K562 (cell line): ENCODE measurements around the gene CNTN5. TPM values are rescaled to one million over a fixed set of nuclear protein-coding genes. Genes with fewer than 3 reads are reported as not detected.

Experiments
- ATAC-seq: fragments of 200-7000 bp; cut with Tn5 transposase; 3 replicates; pipeline ENCODE4 v1.9.1; 2020; ENCODE audit warnings: moderate library complexity
- BruUV-seq: library from RNA; stranded (reverse); fragments of 400-500 nt; replicated peaks from 2 replicates; lab custom pipeline; 2021; lab: Mats Ljungman, UMichigan
- CTCF ChIA-PET: fragments of 300-600 bp; formaldehyde crosslinking; extraction: SDS; loops from one replicate; lab custom pipeline; 2021; ENCODE audit warnings: low intra/inter-chr PET ratio; lab: Yijun Ruan, JAX
- POLR2A ChIA-PET: fragments of 300-600, 350-650 bp; sonication (Branson Sonifier 250); formaldehyde crosslinking; extraction: SDS; loops from one replicate; lab custom pipeline; 2021; ENCODE audit warnings: antibody characterized with exemption, inconsistent platforms; lab: Yijun Ruan, JAX
- DNase-seq, 4 experiments: peaks; one replicate each; pipeline versions ENCODE4 v3.0.0 to v3.0.0-alpha.2; 2011 to 2018; ENCODE audit warnings: low spot score in 3 of 4, mixed read lengths in 3 of 4; ENCODE audit errors: extremely low read depth in 1 of 4
- FAIRE-seq: peaks from 2 replicates; lab custom pipeline; 2011; peaks lifted over from hg19 to GRCh38; lab: Jason Lieb, UNC
- H2AFZ ChIP-seq: 2 replicates; pipeline ENCODE4 v1.6.0; 2011; ENCODE audit warnings: low read depth, low read length, control low read depth, inconsistent platforms
- H3K27ac ChIP-seq: fragments of 200-600 bp; 3 replicates; pipeline ENCODE4 v1.8.0; 2011; ENCODE audit warnings: low read depth, mild to moderate bottlenecking, control low read depth, inconsistent platforms, low read length, moderate library complexity, mixed read lengths; ENCODE audit errors: extremely low read depth
- H3K27me3 ChIP-seq, 2 experiments: fragments of 300-600 bp in 1 of 2; 2 replicates in 1 of 2; 3 replicates in 1 of 2; pipeline versions ENCODE4 v1.6.0 to v1.8.0; 2011; ENCODE audit warnings: inconsistent platforms in 2 of 2, low read length in 2 of 2, mild to moderate bottlenecking in 1 of 2, mixed read lengths in 1 of 2, moderate library complexity in 1 of 2; ENCODE audit not compliant: control insufficient read depth in 2 of 2, insufficient read depth in 2 of 2
- H3K36me3 ChIP-seq: fragments of 300-600 bp; 3 replicates; pipeline ENCODE4 v1.8.0; 2011; ENCODE audit warnings: mild to moderate bottlenecking, low read length, inconsistent platforms; ENCODE audit not compliant: control insufficient read depth, insufficient read depth
- H3K4me1 ChIP-seq, 2 experiments: fragments of 200-600 bp in 1 of 2; replicated peaks in 1 of 2; 2 replicates in 1 of 2; 3 replicates in 1 of 2; pipeline versions ENCODE4 v1.5.1 to v1.8.0; 2011; ENCODE audit warnings: inconsistent platforms in 2 of 2, low read length in 2 of 2, mild to moderate bottlenecking in 1 of 2, mixed read lengths in 1 of 2, moderate library complexity in 1 of 2; ENCODE audit not compliant: control insufficient read depth in 2 of 2, insufficient read depth in 2 of 2
- H3K4me2 ChIP-seq: 2 replicates; pipeline ENCODE4 v1.6.1; 2011; ENCODE audit warnings: low read length, control low read depth, inconsistent platforms, mixed read lengths; ENCODE audit not compliant: insufficient read depth
- H3K4me3 ChIP-seq: fragments of 200-600 bp; sonication (generic), shearing (Covaris generic); 2 replicates; pipeline ENCODE4 v1.5.1; 2016; ENCODE audit warnings: control low read depth, inconsistent platforms
- H3K79me2 ChIP-seq: fragments of 200-600 bp; 3 replicates; pipeline ENCODE4 v1.8.0; 2011; ENCODE audit warnings: low read length, inconsistent platforms; ENCODE audit not compliant: control insufficient read depth, insufficient read depth
- H3K9ac ChIP-seq, 2 experiments: 2 replicates each; pipeline versions ENCODE4 v1.6.0 to v1.6.1; 2011; ENCODE audit warnings: low read depth in 2 of 2, low read length in 2 of 2, control low read depth in 1 of 2, inconsistent platforms in 1 of 2, mild to moderate bottlenecking in 1 of 2, mixed read lengths in 1 of 2; ENCODE audit not compliant: insufficient read depth in 1 of 2
- H3K9me1 ChIP-seq: one replicate; pipeline ENCODE4 v1.6.0; 2011; ENCODE audit warnings: inconsistent platforms, mild to moderate bottlenecking, low read length, moderate library complexity; ENCODE audit not compliant: control insufficient read depth, insufficient read depth
- H3K9me3 ChIP-seq: replicated peaks from 2 replicates; pipeline ENCODE4 v1.5.1; 2011; ENCODE audit warnings: low read depth, low read length, inconsistent platforms; ENCODE audit not compliant: control insufficient read depth, insufficient read depth
- H4K20me1 ChIP-seq: replicated peaks from 2 replicates; pipeline ENCODE4 v1.6.1; 2011; ENCODE audit warnings: low read length, inconsistent platforms, mixed read lengths; ENCODE audit not compliant: control insufficient read depth, insufficient read depth
- HDAC8 ChIP-seq: fragments of 450-650 bp; IDR thresholded peaks from 2 replicates; pipeline ENCODE4 v1.6.1; 2016; ENCODE audit warnings: mild to moderate bottlenecking, missing genetic modification characterization, moderate library complexity, missing compliant biosample characterization
- PCBP1 ChIP-seq: fragments of 200-400 bp; formaldehyde crosslinking; IDR thresholded peaks from 2 replicates; pipeline ENCODE4 v1.6.1; 2018; ENCODE audit warnings: mild to moderate bottlenecking, low read depth, low read length; ENCODE audit not compliant: poor library complexity, severe bottlenecking
- ZNF551 ChIP-seq: fragments of 250-450 bp; sonication (Bioruptor Pico); IDR thresholded peaks from 2 replicates; pipeline ENCODE4 v1.5.0; 2021; ENCODE audit warnings: mild to moderate bottlenecking, moderate library complexity
- ZNF785 ChIP-seq: fragments of 250-450 bp; sonication (Bioruptor Pico); IDR thresholded peaks from 2 replicates; pipeline ENCODE4 v1.4.0; 2020; ENCODE audit warnings: mild to moderate bottlenecking
- WGBS: fragments of 100-300 bp; shearing (Covaris generic); methylation state at CpG from one replicate; pipeline ENCODE4 v1.1.6; 2016; ENCODE audit warnings: low coverage, mixed read lengths; ENCODE audit not compliant: insufficient coverage; ENCODE audit errors: missing lambda C conversion rate; 5-methylcytosine and 5-hydroxymethylcytosine counted together
- in situ Hi-C: fragments of 300-500 bp; cut with MboI; formaldehyde crosslinking; loops from 4 replicates; pipeline ENCODE4 v1.15.0; 2018; ENCODE audit warnings: inconsistent platforms, mixed read lengths
- intact Hi-C: fragments of 100-400 bp; cut with micrococcal nuclease; formaldehyde crosslinking; loops from 2 replicates; pipeline ENCODE4 v1.14.2; 2022
- polyA plus RNA-seq, 8 experiments: library from polyadenylated mRNA; depleted of rRNA in 4 of 8; stranded (reverse) in 5 of 8; unstranded in 3 of 8; fragments of >200 nt; fragmentation: Nextera tagmentation in 2 of 8; fragmentation: Illumina TruSeq in 1 of 8; extraction: Ambion mirVana in 2 of 8; extraction: Trizol in 1 of 8; gene quantifications; 2 replicates each; pipeline versions ENCODE4 v1.2.1 to v1.2.3, GENCODE V29; 2011 to 2014; ENCODE audit warnings: inconsistent platforms in 1 of 8, missing spikeins in 1 of 8
- total RNA-seq, 7 experiments: library from RNA; depleted of rRNA in 6 of 7; stranded (reverse); fragments of >200 nt in 6 of 7; fragmentation: Illumina TruSeq in 2 of 7; extraction: Trizol in 2 of 7; gene quantifications; 2 replicates each; pipeline versions ENCODE4 v1.2.1 to v1.2.3, GENCODE V29; 2011 to 2021; ENCODE audit warnings: low replicate concordance in 1 of 7
- TF ChIP-seq, protein P1 (sequence below): sonication (generic); formaldehyde crosslinking; IDR thresholded peaks from 2 replicates; pipeline ENCODE4 v1.8.1; 2023; ENCODE audit warnings: mild to moderate bottlenecking, missing genetic modification reagents
- TF ChIP-seq, protein P2 (sequence below): fragments of 450-650 bp; IDR thresholded peaks from 2 replicates; pipeline ENCODE4 v1.6.1; 2016; ENCODE audit warnings: low read depth, mild to moderate bottlenecking, moderate library complexity
- TF ChIP-seq, protein P3 (sequence below): fragments of 450-650 bp; formaldehyde crosslinking; IDR thresholded peaks from 2 replicates; pipeline ENCODE4 v1.4.0; 2020; ENCODE audit warnings: mild to moderate bottlenecking
- TF ChIP-seq, protein P4 (sequence below), 2 experiments: IDR thresholded peaks in 1 of 2; conservative IDR thresholded peaks in 1 of 2; 2 replicates each; pipeline ENCODE4 v1.6.1; 2016; ENCODE audit warnings: low read depth in 2 of 2, mild to moderate bottlenecking in 1 of 2, missing compliant biosample characterization in 1 of 2, missing genetic modification characterization in 1 of 2, moderate library complexity in 1 of 2
- TF ChIP-seq, protein P5 (sequence below): sonication (generic); formaldehyde crosslinking; IDR thresholded peaks from 2 replicates; pipeline ENCODE4 v1.8.0; 2022; ENCODE audit warnings: mild to moderate bottlenecking, missing genetic modification reagents
- TF ChIP-seq, protein P6 (sequence below): fragments of 250-450 bp; sonication (Bioruptor Pico); IDR thresholded peaks from 2 replicates; pipeline ENCODE4 v1.8.0; 2021; ENCODE audit warnings: borderline replicate concordance, mild to moderate bottlenecking, moderate library complexity; ENCODE audit not compliant: poor library complexity, severe bottlenecking

CNTN5 gene
- total and polyA plus RNA-seq, 9 of the 15 experiments (the other 6 are each of a cell fraction or from before 2014, with no cell fraction given) = 0.03 TPM; not detected in 8

DNA sequence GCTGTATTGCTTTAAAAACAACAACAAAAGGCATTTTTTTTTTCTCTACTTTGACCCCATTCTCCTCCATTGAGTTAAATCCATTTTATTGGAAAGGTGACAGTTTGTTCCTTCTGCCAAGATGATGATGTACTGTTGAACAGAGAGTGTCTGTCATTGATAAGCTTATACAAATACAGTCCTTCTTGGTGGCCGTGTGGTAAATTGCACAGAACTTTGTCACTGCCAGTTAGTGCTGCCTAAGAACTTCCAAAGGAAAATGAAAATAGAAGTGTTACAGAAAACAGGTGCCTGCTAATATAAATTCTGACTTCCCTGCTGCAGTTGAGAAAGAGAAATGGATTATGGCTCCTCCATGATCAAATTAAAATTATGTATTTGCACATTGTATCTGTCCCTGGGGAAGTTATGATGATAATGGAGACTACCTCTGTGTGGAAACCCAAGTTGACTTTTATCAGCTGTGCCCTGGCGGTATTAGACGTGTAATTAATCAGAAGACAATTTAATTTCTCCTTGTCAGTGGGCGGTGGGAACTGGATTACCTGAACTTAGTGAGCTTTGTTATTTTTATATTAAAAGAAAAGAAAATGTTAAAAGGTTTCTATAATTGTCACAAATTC lies 546.7 kb downstream of the CNTN5 start (continued):
- TF ChIP-seq, protein P1, sequence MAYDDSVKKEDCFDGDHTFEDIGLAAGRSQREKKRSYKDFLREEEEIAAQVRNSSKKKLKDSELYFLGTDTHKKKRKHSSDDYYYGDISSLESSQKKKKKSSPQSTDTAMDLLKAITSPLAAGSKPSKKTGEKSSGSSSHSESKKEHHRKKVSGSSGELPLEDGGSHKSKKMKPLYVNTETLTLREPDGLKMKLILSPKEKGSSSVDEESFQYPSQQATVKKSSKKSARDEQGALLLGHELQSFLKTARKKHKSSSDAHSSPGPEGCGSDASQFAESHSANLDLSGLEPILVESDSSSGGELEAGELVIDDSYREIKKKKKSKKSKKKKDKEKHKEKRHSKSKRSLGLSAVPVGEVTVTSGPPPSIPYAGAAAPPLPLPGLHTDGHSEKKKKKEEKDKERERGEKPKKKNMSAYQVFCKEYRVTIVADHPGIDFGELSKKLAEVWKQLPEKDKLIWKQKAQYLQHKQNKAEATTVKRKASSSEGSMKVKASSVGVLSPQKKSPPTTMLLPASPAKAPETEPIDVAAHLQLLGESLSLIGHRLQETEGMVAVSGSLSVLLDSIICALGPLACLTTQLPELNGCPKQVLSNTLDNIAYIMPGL (CRISPR knock-in tag) = no peak
- TF ChIP-seq, all 486 proteins: peak for 0

DNA sequence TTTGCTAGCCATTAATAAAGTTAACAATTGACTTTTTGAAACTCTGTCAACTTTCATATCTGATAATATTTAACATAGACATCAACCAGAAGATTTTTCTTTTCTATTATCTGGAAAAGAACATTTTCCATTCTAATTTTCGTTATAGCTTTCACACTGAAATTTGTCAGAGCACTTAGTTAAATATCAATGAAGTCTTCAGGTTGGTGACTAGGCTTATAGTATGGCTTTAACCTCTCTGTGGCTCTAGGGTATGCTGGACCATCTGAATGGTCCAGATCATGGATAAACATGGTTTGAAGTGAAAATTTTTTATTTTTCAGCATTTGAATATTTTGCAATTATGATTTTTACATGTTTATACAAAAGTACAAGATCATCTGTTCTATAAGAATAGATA lies 548.1 kb downstream of the CNTN5 start:
- in situ Hi-C loops = no loop called here
- no peaks in the 10 kb centered on the region for H3K79me2 ChIP-seq
- intact Hi-C loops = no loop called here
- no peak overlapping the region for H2AFZ ChIP-seq
- no peaks in the 10 kb centered on the region for H3K4me1 ChIP-seq
- no peak for DNase-seq
- H3K9ac ChIP-seq = no peak overlapping the region
- 0 out of 2 replicates have a peak, but pooled peaks cover 2% of the 10 kb centered on the region for H3K9me3 ChIP-seq
- ATAC-seq = no peak
- no peak overlapping the region for H3K27ac ChIP-seq
- H3K9me1 ChIP-seq = no peaks in the 10 kb centered on the region
- no peaks in the 10 kb centered on the region for H3K36me3 ChIP-seq
- no peaks in the 10 kb centered on the region for H3K27me3 ChIP-seq
- H3K4me3 ChIP-seq = no peak overlapping the region
- no peak overlapping the region for H3K4me2 ChIP-seq
- no peak for FAIRE-seq
- WGBS = 0% methylated on average over 1 of the region's 1 CpG
- CTCF ChIA-PET = no interaction called here
- H4K20me1 ChIP-seq = no peaks in the 10 kb centered on the region
- POLR2A ChIA-PET = no interaction called here
- no TSS peak for BruUV-seq
- TF ChIP-seq, protein P2, sequence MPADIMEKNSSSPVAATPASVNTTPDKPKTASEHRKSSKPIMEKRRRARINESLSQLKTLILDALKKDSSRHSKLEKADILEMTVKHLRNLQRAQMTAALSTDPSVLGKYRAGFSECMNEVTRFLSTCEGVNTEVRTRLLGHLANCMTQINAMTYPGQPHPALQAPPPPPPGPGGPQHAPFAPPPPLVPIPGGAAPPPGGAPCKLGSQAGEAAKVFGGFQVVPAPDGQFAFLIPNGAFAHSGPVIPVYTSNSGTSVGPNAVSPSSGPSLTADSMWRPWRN = no peak
- TF ChIP-seq, protein P3, sequence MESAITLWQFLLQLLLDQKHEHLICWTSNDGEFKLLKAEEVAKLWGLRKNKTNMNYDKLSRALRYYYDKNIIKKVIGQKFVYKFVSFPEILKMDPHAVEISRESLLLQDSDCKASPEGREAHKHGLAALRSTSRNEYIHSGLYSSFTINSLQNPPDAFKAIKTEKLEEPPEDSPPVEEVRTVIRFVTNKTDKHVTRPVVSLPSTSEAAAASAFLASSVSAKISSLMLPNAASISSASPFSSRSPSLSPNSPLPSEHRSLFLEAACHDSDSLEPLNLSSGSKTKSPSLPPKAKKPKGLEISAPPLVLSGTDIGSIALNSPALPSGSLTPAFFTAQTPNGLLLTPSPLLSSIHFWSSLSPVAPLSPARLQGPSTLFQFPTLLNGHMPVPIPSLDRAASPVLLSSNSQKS (CRISPR knock-in tag) = no peak
- TF ChIP-seq PCBP1 (no peak), HDAC8 (tag) (no peak), ZNF551 (CRISPR knock-in tag) (no peak), ZNF785 (CRISPR knock-in tag) (no peak)
- TF ChIP-seq, protein P4, sequence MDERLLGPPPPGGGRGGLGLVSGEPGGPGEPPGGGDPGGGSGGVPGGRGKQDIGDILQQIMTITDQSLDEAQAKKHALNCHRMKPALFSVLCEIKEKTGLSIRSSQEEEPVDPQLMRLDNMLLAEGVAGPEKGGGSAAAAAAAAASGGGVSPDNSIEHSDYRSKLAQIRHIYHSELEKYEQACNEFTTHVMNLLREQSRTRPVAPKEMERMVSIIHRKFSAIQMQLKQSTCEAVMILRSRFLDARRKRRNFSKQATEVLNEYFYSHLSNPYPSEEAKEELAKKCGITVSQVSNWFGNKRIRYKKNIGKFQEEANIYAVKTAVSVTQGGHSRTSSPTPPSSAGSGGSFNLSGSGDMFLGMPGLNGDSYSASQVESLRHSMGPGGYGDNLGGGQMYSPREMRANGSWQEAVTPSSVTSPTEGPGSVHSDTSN (CRISPR knock-in tag; IDR thresholded peaks at IDR 0.05; ENCODE audit: low read depth) = no peak
- TF ChIP-seq, protein P4 (tag; conservative IDR thresholded peaks at IDR 0.05; ENCODE audit: low read depth) = no peak
- TF ChIP-seq, protein P5, sequence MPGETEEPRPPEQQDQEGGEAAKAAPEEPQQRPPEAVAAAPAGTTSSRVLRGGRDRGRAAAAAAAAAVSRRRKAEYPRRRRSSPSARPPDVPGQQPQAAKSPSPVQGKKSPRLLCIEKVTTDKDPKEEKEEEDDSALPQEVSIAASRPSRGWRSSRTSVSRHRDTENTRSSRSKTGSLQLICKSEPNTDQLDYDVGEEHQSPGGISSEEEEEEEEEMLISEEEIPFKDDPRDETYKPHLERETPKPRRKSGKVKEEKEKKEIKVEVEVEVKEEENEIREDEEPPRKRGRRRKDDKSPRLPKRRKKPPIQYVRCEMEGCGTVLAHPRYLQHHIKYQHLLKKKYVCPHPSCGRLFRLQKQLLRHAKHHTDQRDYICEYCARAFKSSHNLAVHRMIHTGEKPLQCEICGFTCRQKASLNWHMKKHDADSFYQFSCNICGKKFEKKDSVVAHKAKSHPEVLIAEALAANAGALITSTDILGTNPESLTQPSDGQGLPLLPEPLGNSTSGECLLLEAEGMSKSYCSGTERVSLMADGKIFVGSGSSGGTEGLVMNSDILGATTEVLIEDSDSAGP (CRISPR knock-in tag) = no peak
- TF ChIP-seq, protein P6, sequence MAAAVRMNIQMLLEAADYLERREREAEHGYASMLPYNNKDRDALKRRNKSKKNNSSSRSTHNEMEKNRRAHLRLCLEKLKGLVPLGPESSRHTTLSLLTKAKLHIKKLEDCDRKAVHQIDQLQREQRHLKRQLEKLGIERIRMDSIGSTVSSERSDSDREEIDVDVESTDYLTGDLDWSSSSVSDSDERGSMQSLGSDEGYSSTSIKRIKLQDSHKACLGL (CRISPR knock-in tag) = no peak
